Kidney epithelial cell (primary cell): ENCODE measurements around the gene PI4K2A. TPM values are rescaled to one million over a fixed set of nuclear protein-coding genes. Genes with fewer than 3 reads are reported as not detected.
A peak's percentile ranks its signal among the peaks of the same experiment; 100 is the strongest.

Source experiments
- DNase-seq: peaks from one replicate; pipeline ENCODE4 v3.0.0-alpha.2; 2010; ENCODE audit warnings: low read depth
- H3K27me3 ChIP-seq: 2 replicates; pipeline ENCODE4 v1.6.0; 2011; ENCODE audit warnings: low read length; ENCODE audit not compliant: control insufficient read depth, insufficient read depth
- H3K36me3 ChIP-seq: 2 replicates; pipeline ENCODE4 v1.5.1; 2011; ENCODE audit warnings: low read length; ENCODE audit not compliant: control insufficient read depth, insufficient read depth
- H3K4me3 ChIP-seq: 2 replicates; pipeline ENCODE4 v1.5.1; 2011; ENCODE audit warnings: low read depth, mild to moderate bottlenecking, control low read depth, low read length
- total RNA-seq: library from RNA; depleted of rRNA; stranded (reverse); fragments of >200 nt; gene quantifications from 2 replicates; pipeline ENCODE4 v1.2.3, GENCODE V29; 2015
- TF ChIP-seq, protein P1 (sequence below): IDR thresholded peaks from 2 replicates; pipeline ENCODE4 v1.5.1; 2011; ENCODE audit warnings: mild to moderate bottlenecking, moderate library complexity, low read length, control low read depth, inconsistent platforms; ENCODE audit not compliant: insufficient read depth, poor library complexity, severe bottlenecking

PI4K2A gene
- total RNA-seq: 37.6 and 38.3 TPM in 2 replicates

DNA sequence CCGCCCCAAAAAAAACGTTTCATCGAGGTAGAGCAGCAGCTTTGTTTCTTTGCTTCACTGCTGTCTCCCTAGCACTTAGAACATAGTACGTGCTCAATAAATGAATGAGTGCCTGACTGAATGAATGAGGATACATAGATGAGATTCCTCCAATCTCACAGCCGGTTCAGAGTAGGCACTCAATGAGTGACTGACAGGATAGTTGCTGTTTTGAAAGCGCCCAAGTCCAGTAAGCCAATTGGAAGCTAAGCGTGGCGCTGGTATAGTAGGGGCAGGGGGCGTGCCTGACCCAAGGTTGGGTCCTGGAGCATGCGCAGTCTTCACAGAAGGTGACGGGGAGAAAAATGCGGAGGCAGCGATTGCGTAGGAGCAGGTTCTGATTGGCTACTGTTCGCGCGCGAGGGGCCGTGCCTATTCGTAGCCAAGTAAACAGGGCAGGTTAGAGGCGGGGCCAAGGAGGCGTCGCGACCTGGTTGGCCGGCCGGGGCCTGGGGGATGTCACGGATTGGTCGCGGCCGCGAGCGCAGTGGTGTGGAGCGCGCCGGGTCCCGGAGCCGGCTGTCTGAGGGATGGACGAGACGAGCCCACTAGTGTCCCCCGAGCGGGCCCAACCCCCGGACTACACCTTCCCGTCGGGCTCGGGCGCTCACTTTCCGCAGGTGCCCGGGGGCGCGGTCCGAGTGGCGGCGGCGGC is at the start of gene PI4K2A:
Gene PI4K2A, plus strand, starts transcription at position 498 of the 694 bp plus-strand sequence. Its CDS starts 72 bp downstream, at position 570.
- peaks cover 2% of the 10 kb centered on the region for H3K36me3 ChIP-seq
- peak within 1 kb of the TSS; percentile 94 for H3K4me3 ChIP-seq
- TF ChIP-seq, protein P1, sequence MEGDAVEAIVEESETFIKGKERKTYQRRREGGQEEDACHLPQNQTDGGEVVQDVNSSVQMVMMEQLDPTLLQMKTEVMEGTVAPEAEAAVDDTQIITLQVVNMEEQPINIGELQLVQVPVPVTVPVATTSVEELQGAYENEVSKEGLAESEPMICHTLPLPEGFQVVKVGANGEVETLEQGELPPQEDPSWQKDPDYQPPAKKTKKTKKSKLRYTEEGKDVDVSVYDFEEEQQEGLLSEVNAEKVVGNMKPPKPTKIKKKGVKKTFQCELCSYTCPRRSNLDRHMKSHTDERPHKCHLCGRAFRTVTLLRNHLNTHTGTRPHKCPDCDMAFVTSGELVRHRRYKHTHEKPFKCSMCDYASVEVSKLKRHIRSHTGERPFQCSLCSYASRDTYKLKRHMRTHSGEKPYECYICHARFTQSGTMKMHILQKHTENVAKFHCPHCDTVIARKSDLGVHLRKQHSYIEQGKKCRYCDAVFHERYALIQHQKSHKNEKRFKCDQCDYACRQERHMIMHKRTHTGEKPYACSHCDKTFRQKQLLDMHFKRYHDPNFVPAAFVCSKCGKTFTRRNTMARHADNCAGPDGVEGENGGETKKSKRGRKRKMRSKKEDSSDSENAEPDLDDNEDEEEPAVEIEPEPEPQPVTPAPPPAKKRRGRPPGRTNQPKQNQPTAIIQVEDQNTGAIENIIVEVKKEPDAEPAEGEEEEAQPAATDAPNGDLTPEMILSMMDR: no peak
- peak; percentile 96 for DNase-seq
- H3K27me3 ChIP-seq: no peaks in the 10 kb centered on the region

DNA sequence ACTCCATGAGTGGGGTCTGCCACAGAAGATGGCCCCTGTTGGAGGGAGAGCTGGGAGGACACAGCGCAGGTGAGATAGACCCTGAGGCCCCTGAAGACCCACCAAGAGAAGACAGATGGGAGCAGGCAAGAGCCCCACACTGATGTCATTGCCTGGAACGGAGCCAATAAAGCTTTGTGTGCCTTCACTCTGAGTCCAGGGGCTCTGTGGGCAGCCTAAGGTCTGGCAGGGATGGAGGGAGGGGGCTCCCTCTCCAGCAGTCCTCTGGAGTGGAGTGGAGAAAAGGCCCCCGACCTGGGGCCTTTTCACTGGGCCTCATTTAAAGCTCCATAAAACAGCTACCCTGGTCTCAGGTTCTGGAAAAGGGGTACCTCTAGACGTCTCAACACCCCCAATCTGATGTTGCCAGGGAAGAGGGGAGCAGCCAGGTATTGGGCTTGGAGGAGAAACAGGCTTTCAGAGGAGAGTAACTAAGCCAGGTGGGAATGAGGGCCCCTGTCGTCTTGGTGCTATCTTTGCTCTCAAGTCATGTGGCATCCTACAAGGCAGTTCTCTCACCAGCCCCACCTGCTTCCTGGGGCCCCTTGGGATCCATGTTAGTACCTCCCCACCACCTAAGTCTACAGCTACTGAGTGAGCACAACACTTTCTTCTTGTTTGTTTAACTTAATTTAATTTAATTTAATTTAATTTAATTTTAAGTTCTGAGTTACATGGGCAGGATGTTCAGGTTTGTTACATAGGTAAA is 49.5 kb upstream of the PI4K2A start:
- Histone ChIP-seq H3K27me3 (no peaks in the 10 kb centered on the region), H3K4me3 (no peak overlapping the region), H3K36me3 (no peaks in the 10 kb centered on the region)
- TF ChIP-seq, protein P1: no peak
- DNase-seq: no peak

DNA sequence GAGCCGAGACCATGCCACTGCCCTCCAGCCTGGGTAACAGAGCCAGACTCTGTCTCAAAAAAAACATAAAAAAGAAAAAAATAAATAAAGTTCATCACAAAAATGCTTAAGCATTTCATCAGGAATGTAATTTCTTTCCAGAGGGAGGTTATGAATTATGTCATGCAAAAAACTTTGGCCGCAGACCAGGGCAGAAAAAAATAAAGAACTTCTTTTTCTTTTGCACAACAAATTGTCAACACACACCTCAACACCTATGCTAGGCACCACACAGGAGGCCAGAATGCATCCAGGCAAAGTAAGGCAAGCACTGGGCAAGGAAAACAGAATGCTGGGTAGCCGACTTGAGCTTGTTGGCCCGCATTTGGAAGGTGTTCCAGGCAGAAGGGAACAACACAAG is 47.0 kb upstream of the PI4K2A start:
- H3K36me3 ChIP-seq: no peaks in the 10 kb centered on the region
- no peak overlapping the region for H3K4me3 ChIP-seq
- no peak for DNase-seq
- TF ChIP-seq, protein P1: no peak
- no peaks in the 10 kb centered on the region for H3K27me3 ChIP-seq

- DNase-seq: peak; percentile 72
- no peak overlapping the region for H3K4me3 ChIP-seq
- no peaks in the 10 kb centered on the region for H3K36me3 ChIP-seq
- TF ChIP-seq, protein P1: peak; percentile 7
- H3K27me3 ChIP-seq: no peaks in the 10 kb centered on the region
Observed at GRCh38 chr10:97596101-97597082, 44.1 kb upstream of the PI4K2A start.

DNA sequence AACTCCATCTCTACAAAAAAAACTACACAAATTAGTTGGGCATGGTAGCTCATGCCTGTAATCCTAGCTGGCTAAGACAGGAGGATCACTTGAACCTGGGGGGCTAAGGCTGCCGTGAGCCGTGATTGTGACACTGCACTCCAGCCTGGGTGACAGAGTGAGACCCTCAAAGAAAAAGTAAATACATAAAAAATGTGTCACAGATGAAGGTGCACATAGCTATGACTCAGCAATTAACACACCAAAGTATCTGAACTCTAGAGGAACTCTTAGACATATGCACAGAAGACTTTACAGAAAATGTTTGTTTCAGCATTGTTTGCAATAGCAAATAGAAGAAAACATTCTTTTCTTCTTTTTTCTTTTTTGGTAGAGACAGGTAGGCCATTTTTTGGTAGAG is 42.7 kb upstream of the PI4K2A start:
- Histone ChIP-seq H3K4me3 (no peak overlapping the region), H3K27me3 (no peaks in the 10 kb centered on the region), H3K36me3 (no peaks in the 10 kb centered on the region)
- no peak for DNase-seq
- TF ChIP-seq, protein P1: no peak
